ENCODE data around the gene RUNX1. TPM values are rescaled to one million over a fixed set of nuclear protein-coding genes. Genes with fewer than 3 reads are reported as not detected.

RUNX1 gene
- total RNA-seq, 2 donors from 2014 or later = 4.9 to 12.5 TPM

GRCh38 chr21:34788879-34789278 lies 260.2 kb downstream of the RUNX1 start:
- no peak for ATAC-seq
- TF ChIP-seq POLR2A (IDR thresholded peaks at IDR 0.05) = no peak
- TF ChIP-seq, protein P1, sequence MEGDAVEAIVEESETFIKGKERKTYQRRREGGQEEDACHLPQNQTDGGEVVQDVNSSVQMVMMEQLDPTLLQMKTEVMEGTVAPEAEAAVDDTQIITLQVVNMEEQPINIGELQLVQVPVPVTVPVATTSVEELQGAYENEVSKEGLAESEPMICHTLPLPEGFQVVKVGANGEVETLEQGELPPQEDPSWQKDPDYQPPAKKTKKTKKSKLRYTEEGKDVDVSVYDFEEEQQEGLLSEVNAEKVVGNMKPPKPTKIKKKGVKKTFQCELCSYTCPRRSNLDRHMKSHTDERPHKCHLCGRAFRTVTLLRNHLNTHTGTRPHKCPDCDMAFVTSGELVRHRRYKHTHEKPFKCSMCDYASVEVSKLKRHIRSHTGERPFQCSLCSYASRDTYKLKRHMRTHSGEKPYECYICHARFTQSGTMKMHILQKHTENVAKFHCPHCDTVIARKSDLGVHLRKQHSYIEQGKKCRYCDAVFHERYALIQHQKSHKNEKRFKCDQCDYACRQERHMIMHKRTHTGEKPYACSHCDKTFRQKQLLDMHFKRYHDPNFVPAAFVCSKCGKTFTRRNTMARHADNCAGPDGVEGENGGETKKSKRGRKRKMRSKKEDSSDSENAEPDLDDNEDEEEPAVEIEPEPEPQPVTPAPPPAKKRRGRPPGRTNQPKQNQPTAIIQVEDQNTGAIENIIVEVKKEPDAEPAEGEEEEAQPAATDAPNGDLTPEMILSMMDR (IDR thresholded peaks at IDR 0.05) = no peak
- no peaks in the 10 kb centered on the region for H3K36me3 ChIP-seq (replicated peaks in 1 of 2; ENCODE audit: insufficient read depth in 1 of 2, low read depth in 2 of 2)
- no peak overlapping the region for H3K27ac ChIP-seq
- no peak for DNase-seq
- no peaks in the 10 kb centered on the region for H3K4me1 ChIP-seq
- no peaks in the 10 kb centered on the region for H3K9me3 ChIP-seq
- no peak overlapping the region for H3K4me3 ChIP-seq
- intact Hi-C loops (cut with DNase I) = no loop called here
- WGBS, 2 donors = 72 to 90% methylated on average over 1 of the region's 1 CpG
- H3K27me3 ChIP-seq = no peaks in the 10 kb centered on the region

GRCh38 chr21:34783815-34784214 lies 265.3 kb downstream of the RUNX1 start:
- Histone ChIP-seq H3K9me3 (no peaks in the 10 kb centered on the region), H3K4me3 (no peak overlapping the region), H3K36me3 (replicated peaks in 1 of 2; ENCODE audit: insufficient read depth in 1 of 2, low read depth in 2 of 2) (no peaks in the 10 kb centered on the region), H3K27me3 (no peaks in the 10 kb centered on the region), H3K4me1 (peaks cover 14% of the 10 kb centered on the region), H3K27ac (no peak overlapping the region)
- WGBS, 2 donors = 80 to 84% methylated on average over 2 of the region's 2 CpGs
- no peak for ATAC-seq
- TF ChIP-seq, protein P1 (IDR thresholded peaks at IDR 0.05) = no peak
- no peak for TF ChIP-seq POLR2A (IDR thresholded peaks at IDR 0.05)
- intact Hi-C loops (cut with DNase I) = no loop called here
- DNase-seq = no peak

- Histone ChIP-seq H3K4me1 (peaks cover 14% of the 10 kb centered on the region), H3K27ac (no peak overlapping the region), H3K4me3 (no peak overlapping the region), H3K9me3 (no peaks in the 10 kb centered on the region), H3K27me3 (no peaks in the 10 kb centered on the region), H3K36me3 (replicated peaks in 1 of 2; ENCODE audit: insufficient read depth in 1 of 2, low read depth in 2 of 2) (no peaks in the 10 kb centered on the region)
- no peak for TF ChIP-seq POLR2A (IDR thresholded peaks at IDR 0.05)
- TF ChIP-seq, protein P1 (IDR thresholded peaks at IDR 0.05) = no peak
- DNase-seq (no peak), ATAC-seq (no peak)
- intact Hi-C loops (cut with DNase I) = no loop called here
- WGBS, 2 donors = 75 to 76% methylated on average over 10 to 11 of the region's 11 CpGs
Measured at GRCh38 chr21:34782506-34783360, 266.4 kb downstream of the RUNX1 start.

- intact Hi-C loops (cut with DNase I) = no loop called here
- H3K36me3 ChIP-seq (replicated peaks in 1 of 2; ENCODE audit: insufficient read depth in 1 of 2, low read depth in 2 of 2) = no peaks in the 10 kb centered on the region
- DNase-seq = peak; percentile 17 to 53 (median 38)
- H3K27me3 ChIP-seq = no peaks in the 10 kb centered on the region
- peaks cover 14% of the 10 kb centered on the region for H3K4me1 ChIP-seq
- no peak overlapping the region for H3K4me3 ChIP-seq
- TF ChIP-seq, protein P1 (IDR thresholded peaks at IDR 0.05) = no peak
- TF ChIP-seq POLR2A (IDR thresholded peaks at IDR 0.05) = no peak
- no peaks in the 10 kb centered on the region for H3K9me3 ChIP-seq
- ATAC-seq = peak; percentile 85
- H3K27ac ChIP-seq = peak overlapping the region in 3 of 4 donors; percentile 39 to 64 (median 52)
- WGBS, 2 donors = 57 to 66% methylated on average over 7 of the region's 7 CpGs
Measured at GRCh38 chr21:34781526-34781925, 267.6 kb downstream of the RUNX1 start.

DNA sequence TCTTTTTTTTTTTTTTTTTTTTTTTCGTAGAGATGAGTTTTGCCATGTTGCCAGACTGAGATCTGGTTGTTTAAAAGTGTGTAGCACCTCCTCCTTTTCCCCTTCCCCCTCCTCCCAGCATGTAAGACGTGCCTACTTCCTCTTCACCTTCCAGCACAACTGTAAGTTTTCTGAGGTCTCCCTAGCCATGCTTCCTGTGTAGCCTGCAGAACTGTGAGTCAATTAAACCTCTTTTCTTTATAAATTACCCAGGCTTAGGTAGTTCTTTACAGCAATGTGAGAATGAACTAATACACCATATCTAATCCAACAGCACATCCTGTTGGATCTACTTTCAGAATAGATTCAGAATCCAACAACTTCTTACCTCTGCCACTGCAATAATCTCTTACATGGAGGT lies 269.2 kb downstream of the RUNX1 start:
- peaks cover 14% of the 10 kb centered on the region for H3K4me1 ChIP-seq
- H3K4me3 ChIP-seq = no peak overlapping the region
- intact Hi-C loops (cut with DNase I) = no loop called here
- no peaks in the 10 kb centered on the region for H3K9me3 ChIP-seq
- ATAC-seq = no peak
- no peak for DNase-seq
- WGBS, 2 donors = 32 to 45% methylated on average over 2 of the region's 2 CpGs
- no peaks in the 10 kb centered on the region for H3K27me3 ChIP-seq
- no peaks in the 10 kb centered on the region for H3K36me3 ChIP-seq (replicated peaks in 1 of 2; ENCODE audit: insufficient read depth in 1 of 2, low read depth in 2 of 2)
- no peak overlapping the region for H3K27ac ChIP-seq
- TF ChIP-seq, protein P1 (IDR thresholded peaks at IDR 0.05) = no peak
- TF ChIP-seq POLR2A (IDR thresholded peaks at IDR 0.05) = no peak
